EL (cell line): ENCODE results near the gene GREM2.

Experiments used
- DNase-seq: peaks from one replicate; pipeline ENCODE4 v3.0.0-alpha.2; 2016

GREM2 gene

GRCh38 chr1:240611619-240612480 is at the start of gene GREM2:
GREM2 (minus strand) TSS chr1:240612155; CDS start chr1:240493475, 118,680 bp downstream.
- peak; percentile 84 for DNase-seq

- peak; percentile 57 for DNase-seq
Observed at GRCh38 chr1:240658312-240658960, 46.5 kb upstream of the GREM2 start.

- no peak for DNase-seq
Observed at GRCh38 chr1:240656531-240656930, 44.6 kb upstream of the GREM2 start.

- DNase-seq = no peak
Observed at GRCh38 chr1:240652961-240653409, 41.0 kb upstream of the GREM2 start.

- DNase-seq = no peak
Observed at GRCh38 chr1:240652549-240652948, 40.6 kb upstream of the GREM2 start.

GRCh38 chr1:240650877-240651276 is 38.9 kb upstream of the GREM2 start:
- no peak for DNase-seq

GRCh38 chr1:240649733-240650721 is 38.1 kb upstream of the GREM2 start:
- no peak for DNase-seq

GRCh38 chr1:240646571-240647240 is 34.8 kb upstream of the GREM2 start:
- no peak for DNase-seq

GRCh38 chr1:240644732-240645131 is 32.8 kb upstream of the GREM2 start:
- DNase-seq = no peak

GRCh38 chr1:240635466-240636256 is 23.7 kb upstream of the GREM2 start:
- no peak for DNase-seq

GRCh38 chr1:240630409-240630808 is 18.5 kb upstream of the GREM2 start:
- no peak for DNase-seq

- DNase-seq = peak; percentile 25
Observed at GRCh38 chr1:240621249-240621648, 9.3 kb upstream of the GREM2 start.

GRCh38 chr1:240619906-240620621 is 8.1 kb upstream of the GREM2 start:
- DNase-seq = no peak

- DNase-seq = no peak
Observed at GRCh38 chr1:240619357-240619756, 7.4 kb upstream of the GREM2 start.

GRCh38 chr1:240618946-240619345 is 7.0 kb upstream of the GREM2 start:
- no peak for DNase-seq

GRCh38 chr1:240616018-240616417 is 4.1 kb upstream of the GREM2 start:
- no peak for DNase-seq

GRCh38 chr1:240613356-240614142 is 1.6 kb upstream of the GREM2 start:
- DNase-seq = no peak

GRCh38 chr1:240612811-240613210 is 856 bp upstream of the GREM2 start:
- no peak for DNase-seq

- no peak for DNase-seq
Observed at GRCh38 chr1:240611228-240611618, 732 bp downstream of the GREM2 start.

GRCh38 chr1:240610636-240611035 is 1.3 kb downstream of the GREM2 start:
- DNase-seq = no peak
